ENCODE measurements around the gene CASKIN2. TPM values are rescaled to one million over a fixed set of nuclear protein-coding genes. Genes with fewer than 3 reads are reported as not detected.

CASKIN2 gene
- polyA plus RNA-seq, 1 donor, result 13.9 TPM

DNA sequence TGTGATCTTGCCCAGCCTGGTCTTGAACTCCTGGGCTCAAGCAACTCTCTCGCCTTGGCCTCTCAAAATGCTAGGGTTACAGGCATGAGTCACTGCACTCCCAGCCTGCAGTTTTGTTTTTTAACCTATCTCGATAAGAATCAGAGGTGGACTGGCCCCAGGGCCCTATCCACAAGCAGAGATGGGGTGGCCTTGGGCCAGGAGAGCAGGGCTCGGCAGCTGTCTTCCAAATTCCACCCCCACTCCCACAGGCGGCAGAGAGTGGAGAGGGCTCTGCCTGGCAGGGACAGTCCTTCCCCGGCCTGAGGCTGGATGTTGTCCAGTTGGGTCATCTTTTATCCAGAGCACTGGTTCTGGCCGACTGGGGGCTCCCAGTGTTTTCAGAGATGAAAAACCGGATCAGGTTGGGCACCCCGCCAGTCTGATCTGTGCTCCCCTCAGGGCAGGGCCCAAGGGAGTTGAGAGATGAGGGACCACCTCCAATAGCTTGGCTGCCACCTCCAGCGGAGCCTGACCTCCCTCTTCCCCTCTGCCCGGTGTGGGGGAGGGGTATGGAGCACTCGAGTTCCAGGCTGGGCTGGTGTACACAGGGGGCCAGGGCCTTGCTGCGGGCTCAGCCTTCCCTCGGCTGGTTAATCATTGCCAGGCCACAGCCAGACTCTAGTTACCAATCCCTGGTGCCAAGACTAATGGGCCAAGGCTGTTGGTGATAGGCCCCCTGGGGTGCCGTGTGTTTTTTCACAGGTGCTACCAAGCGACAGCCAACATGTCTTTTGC is 41.9 kb upstream of the CASKIN2 start:
- Histone ChIP-seq H3K36me3 (ENCODE audit: control insufficient read depth, insufficient read depth, low read length) (peaks cover 43% of the 10 kb centered on the region), H3K4me3 (ENCODE audit: low read length) (no peak overlapping the region), H3K27me3 (ENCODE audit: control insufficient read depth, insufficient read depth, low read length) (no peaks in the 10 kb centered on the region), H3K27ac (ENCODE audit: low read length) (peak overlapping the region; percentile 86), H3K4me1 (ENCODE audit: control insufficient read depth, insufficient read depth, low read length) (peaks cover 52% of the 10 kb centered on the region), H3K9me3 (ENCODE audit: control insufficient read depth, low read depth, low read length) (no peaks in the 10 kb centered on the region)
- peak; percentile 88 to 93 for DNase-seq
- no CpG with 5 or more reads among the region's 15 CpGs for WGBS (ENCODE audit: insufficient coverage, low lambda C conversion rate)

DNA sequence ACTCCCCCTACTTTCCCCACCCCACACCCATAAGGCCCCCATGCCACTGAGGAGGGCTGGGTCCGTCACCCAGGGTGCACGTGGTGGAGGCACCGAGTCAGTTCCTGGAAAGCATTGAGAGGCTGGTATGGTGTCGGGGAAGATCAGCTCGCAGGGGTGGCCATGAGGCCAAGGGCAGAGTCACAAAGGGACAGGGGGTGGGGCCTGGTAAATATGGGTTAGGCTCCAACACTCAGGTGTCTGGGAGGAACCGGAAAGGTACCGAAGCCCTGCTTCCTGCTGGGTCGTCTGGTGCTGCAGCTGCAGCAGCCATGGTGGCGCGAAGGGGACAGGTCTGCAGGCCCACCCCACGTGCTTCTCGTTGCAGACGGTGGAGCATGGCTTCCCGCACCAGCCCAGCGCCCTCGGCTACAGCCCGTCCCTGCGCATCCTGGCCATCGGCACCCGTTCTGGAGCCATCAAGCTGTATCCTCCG is 40.4 kb upstream of the CASKIN2 start:
- DNase-seq, result peak in 1 of 2 donors; percentile 47
- Histone ChIP-seq H3K4me3 (ENCODE audit: low read length) (no peak overlapping the region), H3K27ac (ENCODE audit: low read length) (peak overlapping the region; percentile 86), H3K4me1 (ENCODE audit: control insufficient read depth, insufficient read depth, low read length) (peaks cover 64% of the 10 kb centered on the region), H3K9me3 (ENCODE audit: control insufficient read depth, low read depth, low read length) (no peaks in the 10 kb centered on the region), H3K36me3 (ENCODE audit: control insufficient read depth, insufficient read depth, low read length) (peaks cover 47% of the 10 kb centered on the region), H3K27me3 (ENCODE audit: control insufficient read depth, insufficient read depth, low read length) (no peaks in the 10 kb centered on the region)
- no CpG with 5 or more reads among the region's 21 CpGs for WGBS (ENCODE audit: insufficient coverage, low lambda C conversion rate)

DNA sequence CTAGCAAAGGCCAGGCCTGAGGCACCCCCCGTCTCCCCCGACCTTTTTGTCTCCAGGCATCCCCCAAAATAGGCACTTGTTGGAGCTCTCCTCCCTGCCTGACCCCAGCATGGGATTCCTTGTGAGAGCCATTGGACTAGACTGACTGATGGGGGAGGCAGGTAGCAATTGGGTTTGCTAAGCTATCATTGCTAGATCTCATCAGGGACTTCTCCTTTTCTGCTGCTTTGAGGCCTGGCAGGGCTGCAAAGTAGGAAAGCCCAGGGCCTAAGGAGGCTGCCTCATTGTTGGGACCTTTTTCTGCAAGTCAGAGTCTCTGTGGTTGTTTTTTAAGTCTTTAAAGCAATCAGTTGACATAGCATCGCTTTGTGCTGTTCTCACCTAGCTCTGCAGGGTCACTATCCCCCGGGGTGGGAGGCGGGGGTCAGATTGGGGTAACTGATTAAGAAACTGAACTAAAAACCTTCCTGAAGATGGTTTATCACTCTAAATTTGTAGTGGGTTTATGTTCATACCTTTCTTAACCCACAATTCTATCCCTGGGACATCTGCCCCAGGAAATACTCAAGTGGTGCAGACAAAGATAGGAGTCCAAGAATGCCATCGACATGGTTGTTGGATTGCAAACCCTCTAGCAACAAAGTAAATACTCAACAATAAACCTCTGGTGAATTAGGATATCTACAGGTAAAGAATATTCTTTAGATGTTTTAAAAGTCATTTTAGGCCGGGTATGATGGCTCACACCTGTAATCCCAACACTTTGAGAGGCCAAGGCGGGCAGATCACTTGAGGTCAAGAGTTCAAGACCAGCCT is 38.2 kb upstream of the CASKIN2 start:
- WGBS (ENCODE audit: insufficient coverage, low lambda C conversion rate), result no CpG with 5 or more reads among the region's 8 CpGs
- Histone ChIP-seq H3K4me1 (ENCODE audit: control insufficient read depth, insufficient read depth, low read length) (peaks cover 85% of the 10 kb centered on the region), H3K4me3 (ENCODE audit: low read length) (no peak overlapping the region), H3K27ac (ENCODE audit: low read length) (peak overlapping the region; percentile 34), H3K36me3 (ENCODE audit: control insufficient read depth, insufficient read depth, low read length) (peaks cover 30% of the 10 kb centered on the region), H3K9me3 (ENCODE audit: control insufficient read depth, low read depth, low read length) (no peaks in the 10 kb centered on the region), H3K27me3 (ENCODE audit: control insufficient read depth, insufficient read depth, low read length) (no peaks in the 10 kb centered on the region)
- DNase-seq, result no peak

DNA sequence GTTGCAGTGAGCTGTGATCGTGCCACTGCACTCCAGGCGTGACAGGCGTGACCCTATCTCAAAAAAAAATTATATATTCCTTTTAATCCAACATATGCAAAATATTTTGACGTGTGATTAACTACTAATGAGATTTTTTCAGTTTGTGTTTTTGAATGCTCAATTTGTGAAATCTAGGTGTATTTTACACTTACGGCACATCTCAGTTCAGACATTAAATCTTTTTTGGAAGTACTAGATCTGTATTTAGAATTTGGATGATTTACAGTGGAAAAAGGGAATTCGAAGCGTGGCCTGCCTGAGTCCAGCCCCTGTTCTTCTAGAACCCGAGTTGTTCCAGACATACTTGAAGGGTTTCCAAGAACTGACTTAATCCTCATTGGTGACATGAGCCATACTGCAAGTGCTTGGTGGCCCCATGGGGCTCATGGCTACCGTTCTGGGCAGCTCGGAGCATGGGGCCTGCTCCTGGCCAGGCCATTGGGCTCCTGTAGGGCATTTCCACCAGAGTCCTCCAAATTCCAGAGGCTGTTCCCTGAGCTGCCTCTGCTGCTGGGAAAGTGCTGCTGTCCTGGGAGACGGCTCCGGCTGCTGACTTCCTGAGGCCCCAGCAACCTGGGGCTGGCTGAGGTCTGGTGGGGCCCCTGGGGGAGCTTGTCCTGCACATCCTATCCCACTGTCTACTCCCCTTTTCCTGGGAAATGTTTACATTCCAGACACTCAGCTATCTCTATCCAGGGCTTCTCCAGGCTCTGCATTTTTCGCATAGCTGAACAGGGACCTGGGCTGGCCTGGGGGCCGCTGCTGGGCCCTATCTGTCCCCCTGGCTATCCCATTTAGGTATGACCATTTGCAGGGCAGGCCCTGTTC is 37.3 kb upstream of the CASKIN2 start:
- DNase-seq, result peak in 1 of 2 donors; percentile 62
- no peaks in the 10 kb centered on the region for H3K27me3 ChIP-seq (ENCODE audit: control insufficient read depth, insufficient read depth, low read length)
- no peaks in the 10 kb centered on the region for H3K9me3 ChIP-seq (ENCODE audit: control insufficient read depth, low read depth, low read length)
- no peak overlapping the region for H3K4me3 ChIP-seq (ENCODE audit: low read length)
- 97% methylated on average over 4 of the region's 14 CpGs for WGBS (ENCODE audit: insufficient coverage, low lambda C conversion rate)
- peaks cover 84% of the 10 kb centered on the region for H3K4me1 ChIP-seq (ENCODE audit: control insufficient read depth, insufficient read depth, low read length)
- peaks cover 24% of the 10 kb centered on the region for H3K36me3 ChIP-seq (ENCODE audit: control insufficient read depth, insufficient read depth, low read length)
- H3K27ac ChIP-seq (ENCODE audit: low read length), result peak overlapping the region; percentile 34

DNA sequence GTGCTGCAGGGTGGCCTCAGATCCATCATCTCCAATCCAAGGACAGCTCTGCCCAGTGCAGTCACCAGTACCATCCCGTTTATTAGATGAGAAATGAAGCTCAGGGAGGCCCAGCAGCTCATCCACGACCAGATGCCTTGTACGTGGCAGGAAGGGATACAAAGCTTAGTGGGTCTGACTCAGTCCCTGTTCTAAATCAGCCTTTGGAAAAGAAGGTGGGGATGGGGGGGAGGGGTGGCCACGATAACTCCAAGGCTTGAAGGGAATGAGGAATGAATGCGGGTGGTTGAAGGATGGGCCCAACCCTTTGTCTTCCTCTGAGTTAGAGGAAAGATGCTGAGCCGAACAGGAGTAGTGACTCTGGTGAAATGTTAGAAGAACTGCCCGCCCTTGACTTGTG is 35.9 kb upstream of the CASKIN2 start:
- no CpG with 5 or more reads among the region's 7 CpGs for WGBS (ENCODE audit: insufficient coverage, low lambda C conversion rate)
- Histone ChIP-seq H3K27ac (ENCODE audit: low read length) (peak overlapping the region; percentile 100), H3K27me3 (ENCODE audit: control insufficient read depth, insufficient read depth, low read length) (no peaks in the 10 kb centered on the region), H3K36me3 (ENCODE audit: control insufficient read depth, insufficient read depth, low read length) (peaks cover 32% of the 10 kb centered on the region), H3K4me3 (ENCODE audit: low read length) (no peak overlapping the region), H3K9me3 (ENCODE audit: control insufficient read depth, low read depth, low read length) (no peaks in the 10 kb centered on the region), H3K4me1 (ENCODE audit: control insufficient read depth, insufficient read depth, low read length) (peaks cover 77% of the 10 kb centered on the region)
- DNase-seq, result no peak

DNA sequence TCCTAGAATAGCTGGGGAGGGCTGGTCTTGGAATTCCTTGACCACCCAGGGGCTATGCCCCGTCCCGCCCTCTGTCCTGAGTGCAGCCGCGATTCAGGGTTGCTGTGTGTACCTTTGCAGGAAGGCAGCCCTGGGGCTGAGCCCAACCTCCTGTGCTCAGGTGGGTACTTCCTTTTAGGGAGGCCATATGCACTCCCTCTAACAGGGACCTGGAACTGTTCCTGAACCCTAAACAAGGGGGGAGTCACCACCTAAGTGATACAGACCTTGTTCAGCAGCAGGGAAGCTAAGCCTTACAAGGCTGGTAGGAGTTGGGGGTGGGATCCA is 34.8 kb upstream of the CASKIN2 start:
- H3K9me3 ChIP-seq (ENCODE audit: control insufficient read depth, low read depth, low read length), result no peaks in the 10 kb centered on the region
- peaks cover 74% of the 10 kb centered on the region for H3K4me1 ChIP-seq (ENCODE audit: control insufficient read depth, insufficient read depth, low read length)
- WGBS (ENCODE audit: insufficient coverage, low lambda C conversion rate), result no CpG with 5 or more reads among the region's 4 CpGs
- no peak for DNase-seq
- H3K27ac ChIP-seq (ENCODE audit: low read length), result peak overlapping the region; percentile 100
- H3K36me3 ChIP-seq (ENCODE audit: control insufficient read depth, insufficient read depth, low read length), result peaks cover 34% of the 10 kb centered on the region
- H3K4me3 ChIP-seq (ENCODE audit: low read length), result no peak overlapping the region
- H3K27me3 ChIP-seq (ENCODE audit: control insufficient read depth, insufficient read depth, low read length), result no peaks in the 10 kb centered on the region

DNA sequence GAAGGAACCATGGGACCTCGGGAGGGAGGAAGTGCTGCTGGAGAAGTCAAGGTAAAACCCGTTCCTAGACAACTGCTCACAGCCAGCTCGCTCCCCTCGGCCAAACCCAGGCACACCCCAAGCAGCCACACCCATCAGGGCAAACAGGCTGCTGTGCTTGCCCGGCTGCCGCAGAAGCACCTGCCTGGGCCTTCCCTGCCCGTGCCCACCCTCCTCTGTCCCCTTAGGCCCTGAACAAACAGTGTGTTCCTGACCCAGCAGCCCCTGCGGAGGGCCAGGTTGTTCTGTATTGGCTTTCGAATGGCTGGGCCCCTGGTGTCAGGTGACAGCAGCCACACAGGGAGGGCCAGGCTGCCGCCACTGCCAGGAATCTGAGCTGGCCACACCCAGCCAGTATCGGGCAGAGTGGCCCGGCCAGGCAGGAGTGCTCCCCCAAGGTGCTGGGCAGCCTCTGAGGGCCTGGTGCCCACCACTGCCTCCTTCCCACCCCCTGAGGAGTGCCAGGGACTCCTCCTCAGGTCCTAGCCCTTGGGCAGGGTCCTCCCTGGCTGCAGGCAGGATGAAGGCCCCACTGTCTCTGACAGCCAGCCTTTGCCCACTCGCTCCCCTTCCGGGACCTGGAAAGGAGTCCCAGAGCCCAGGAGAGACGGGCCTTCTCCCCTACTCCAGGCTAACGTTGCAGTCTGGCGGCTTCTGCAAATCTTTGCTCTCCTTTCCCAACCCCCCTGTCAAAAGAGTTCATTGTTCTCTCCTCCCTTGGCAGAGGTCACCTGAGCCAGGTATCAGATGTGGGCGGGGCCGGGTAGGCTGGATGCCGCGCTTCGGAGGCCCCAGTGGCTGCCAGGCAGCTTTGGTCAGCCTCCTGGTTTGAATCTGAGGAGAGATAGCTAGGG is 34.2 kb upstream of the CASKIN2 start:
- Histone ChIP-seq H3K27ac (ENCODE audit: low read length) (peak overlapping the region; percentile 100), H3K27me3 (ENCODE audit: control insufficient read depth, insufficient read depth, low read length) (no peaks in the 10 kb centered on the region), H3K4me3 (ENCODE audit: low read length) (peak overlapping the region; percentile 21), H3K4me1 (ENCODE audit: control insufficient read depth, insufficient read depth, low read length) (peaks cover 80% of the 10 kb centered on the region), H3K9me3 (ENCODE audit: control insufficient read depth, low read depth, low read length) (no peaks in the 10 kb centered on the region), H3K36me3 (ENCODE audit: control insufficient read depth, insufficient read depth, low read length) (peaks cover 38% of the 10 kb centered on the region)
- WGBS (ENCODE audit: insufficient coverage, low lambda C conversion rate), result no CpG with 5 or more reads among the region's 22 CpGs
- DNase-seq, result peak; percentile 96 to 99

DNA sequence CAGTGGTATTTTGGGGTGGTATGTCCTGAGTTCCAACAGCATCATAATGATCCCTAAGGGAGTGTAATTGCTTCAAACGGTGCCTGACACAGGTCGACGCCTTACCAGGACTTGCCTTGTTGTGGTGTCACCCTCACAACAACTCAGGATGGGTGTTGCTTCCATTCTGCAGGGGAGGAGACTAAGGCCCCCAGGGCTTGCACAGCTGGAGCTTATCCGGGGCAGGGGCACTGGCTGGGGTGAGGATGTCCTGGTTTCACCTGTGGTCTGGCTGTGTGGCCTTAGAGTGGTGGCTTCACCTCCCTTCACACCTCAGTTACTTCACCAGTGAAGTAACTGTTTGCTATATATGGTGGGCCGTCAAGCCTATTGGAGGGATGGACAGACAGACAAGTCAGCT is 33.5 kb upstream of the CASKIN2 start:
- Histone ChIP-seq H3K4me3 (ENCODE audit: low read length) (no peak overlapping the region), H3K4me1 (ENCODE audit: control insufficient read depth, insufficient read depth, low read length) (peaks cover 86% of the 10 kb centered on the region), H3K27me3 (ENCODE audit: control insufficient read depth, insufficient read depth, low read length) (no peaks in the 10 kb centered on the region), H3K36me3 (ENCODE audit: control insufficient read depth, insufficient read depth, low read length) (peaks cover 40% of the 10 kb centered on the region), H3K27ac (ENCODE audit: low read length) (peak overlapping the region; percentile 100), H3K9me3 (ENCODE audit: control insufficient read depth, low read depth, low read length) (no peaks in the 10 kb centered on the region)
- no CpG with 5 or more reads among the region's 5 CpGs for WGBS (ENCODE audit: insufficient coverage, low lambda C conversion rate)
- DNase-seq, result no peak

DNA sequence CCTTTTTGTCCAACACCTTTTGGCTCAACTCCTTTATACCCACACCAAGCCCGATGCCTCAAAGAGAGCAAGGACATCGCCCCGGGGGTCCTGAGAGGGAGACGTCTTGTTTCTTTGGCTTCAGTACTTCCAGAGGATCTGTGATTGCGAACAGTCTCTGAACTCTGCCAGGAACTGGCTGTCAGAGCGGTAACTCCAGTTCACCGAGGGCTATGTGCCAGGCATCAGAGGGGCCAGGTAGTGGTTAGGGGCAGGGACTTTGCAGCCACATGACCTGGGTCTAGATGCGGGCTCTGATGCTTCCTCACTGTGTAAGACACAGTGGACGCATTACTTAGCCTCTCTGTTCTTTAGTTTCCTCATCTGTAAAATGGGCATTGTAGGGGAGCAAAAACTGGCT is 31.8 kb upstream of the CASKIN2 start:
- no peak for DNase-seq
- no peak overlapping the region for H3K27ac ChIP-seq (ENCODE audit: low read length)
- WGBS (ENCODE audit: insufficient coverage, low lambda C conversion rate), result no CpG with 5 or more reads among the region's 9 CpGs
- H3K9me3 ChIP-seq (ENCODE audit: control insufficient read depth, low read depth, low read length), result no peaks in the 10 kb centered on the region
- peaks cover 34% of the 10 kb centered on the region for H3K36me3 ChIP-seq (ENCODE audit: control insufficient read depth, insufficient read depth, low read length)
- H3K4me1 ChIP-seq (ENCODE audit: control insufficient read depth, insufficient read depth, low read length), result peaks cover 86% of the 10 kb centered on the region
- no peak overlapping the region for H3K4me3 ChIP-seq (ENCODE audit: low read length)
- H3K27me3 ChIP-seq (ENCODE audit: control insufficient read depth, insufficient read depth, low read length), result no peaks in the 10 kb centered on the region
